NCI-H82 treated with DMSO at 0.1 percent for 48 hours (cell line): ENCODE data around the gene VPS36.
"Not testable (repeated sequence)": the region's sequence is repeated elsewhere in the genome, so short reads cannot be mapped to it uniquely, and the experiment has no call there.

Experiments
- DNase-seq: peaks from one replicate; lab custom pipeline; 2025; ENCODE audit not compliant: unreplicated experiment; lab: John Stamatoyannopoulos, UW

Gene VPS36

GRCh38 chr13:52447354-52447753, 3.1 kb downstream of the VPS36 start:
- DNase-seq: no peak

DNA sequence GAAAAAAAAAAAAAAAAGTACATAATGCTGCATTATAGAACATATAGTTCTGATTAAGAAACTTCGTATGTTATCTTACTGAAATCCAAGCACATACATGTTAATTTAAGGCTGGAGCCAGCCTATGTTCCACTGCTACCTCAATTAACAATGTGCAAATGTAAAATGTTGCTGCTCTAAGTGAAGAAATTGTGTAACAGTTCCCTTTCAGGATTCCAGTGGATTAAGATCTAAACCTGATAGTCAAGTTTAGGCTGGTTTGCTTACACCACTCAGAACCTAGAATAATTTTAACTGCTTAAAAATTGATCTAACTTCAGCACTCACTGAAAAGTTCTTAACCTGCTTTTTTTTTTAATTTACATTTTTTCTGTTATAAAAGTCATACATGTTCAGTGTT, 4.2 kb downstream of the VPS36 start:
- DNase-seq: no peak

DNA sequence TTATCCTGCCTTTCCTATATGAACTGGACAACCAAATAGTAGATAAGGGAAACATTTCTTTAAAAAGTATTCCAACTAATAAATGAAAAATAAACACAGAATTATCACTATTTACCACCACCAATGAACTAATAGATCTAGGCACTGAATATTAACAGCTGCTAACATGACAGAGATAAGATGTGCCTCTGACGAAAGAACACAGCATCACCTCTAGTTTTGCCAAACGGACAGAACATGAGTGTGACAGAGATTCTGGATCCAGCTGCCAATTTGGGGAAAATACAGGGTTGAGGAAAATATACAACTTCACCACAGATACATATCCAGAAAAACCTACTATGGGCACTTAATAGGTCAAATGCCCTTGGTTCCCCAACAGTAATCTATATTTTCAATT, 18.0 kb downstream of the VPS36 start:
- DNase-seq: no peak

DNA sequence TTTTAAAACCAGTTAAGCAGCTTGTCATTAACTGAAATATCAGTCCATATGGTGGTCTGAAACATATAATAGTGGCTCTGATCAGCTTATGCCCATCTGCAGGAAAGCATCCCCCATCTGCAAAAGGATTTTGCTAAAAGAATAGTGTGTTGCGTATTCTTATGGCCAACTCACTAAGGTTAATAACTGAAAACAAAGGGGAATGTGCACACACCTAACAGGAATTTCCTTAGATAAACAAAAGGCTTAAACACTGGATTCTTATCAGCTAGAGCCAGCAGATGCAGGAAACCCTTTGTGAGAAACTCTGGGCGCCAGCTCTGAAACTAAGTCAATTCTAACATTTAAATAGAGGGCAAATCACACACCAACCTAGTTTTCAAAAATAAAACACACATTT, 22.1 kb downstream of the VPS36 start:
- DNase-seq: peak; percentile 94

GRCh38 chr13:52421216-52421615, 29.2 kb downstream of the VPS36 start:
- no peak for DNase-seq

- no peak for DNase-seq
Measured at GRCh38 chr13:52419080-52419479, 31.4 kb downstream of the VPS36 start.

GRCh38 chr13:52414963-52415362, 35.5 kb downstream of the VPS36 start:
- DNase-seq: no peak

DNA sequence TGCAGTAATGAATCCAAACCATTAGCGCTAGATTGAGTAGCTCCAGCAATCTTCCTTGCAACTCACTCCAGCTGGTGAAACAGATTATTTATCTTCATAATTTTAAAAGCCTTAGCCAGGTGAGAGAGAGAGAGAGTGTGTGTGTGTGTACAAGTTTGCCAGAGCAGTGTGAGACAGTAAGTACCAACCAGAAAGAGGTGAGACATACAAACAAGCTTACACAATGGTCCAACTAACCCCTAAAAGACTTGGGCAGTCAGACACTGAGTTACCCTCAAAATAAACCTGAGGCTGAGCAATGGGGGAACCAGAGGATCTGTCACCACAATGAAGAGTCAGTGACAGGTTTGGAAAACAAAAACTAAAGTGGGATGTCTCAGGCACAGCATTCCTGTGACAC, 36.4 kb downstream of the VPS36 start:
- no peak for DNase-seq

DNA sequence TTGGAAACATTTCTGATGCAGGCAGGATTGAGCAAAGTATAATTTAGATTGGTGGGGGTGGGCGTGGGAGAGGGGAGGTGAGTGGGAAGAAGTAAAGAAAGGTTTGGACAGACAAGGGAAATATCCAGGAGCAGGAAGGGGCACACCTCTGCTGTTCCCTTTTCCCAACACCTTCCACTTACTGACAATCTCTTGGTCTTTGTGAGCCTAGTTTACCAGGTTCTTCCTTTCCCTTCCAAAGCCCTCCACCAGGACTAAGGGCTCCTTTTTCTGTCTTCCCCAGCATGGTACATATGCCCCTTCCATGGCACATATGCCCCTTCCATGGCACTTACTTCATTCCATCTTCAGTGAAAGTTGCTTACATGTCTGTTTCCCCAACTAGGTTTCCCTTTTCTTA, 38.3 kb downstream of the VPS36 start:
- DNase-seq: no peak

- no peak for DNase-seq
Measured at GRCh38 chr13:52411629-52412028, 38.8 kb downstream of the VPS36 start.

DNA sequence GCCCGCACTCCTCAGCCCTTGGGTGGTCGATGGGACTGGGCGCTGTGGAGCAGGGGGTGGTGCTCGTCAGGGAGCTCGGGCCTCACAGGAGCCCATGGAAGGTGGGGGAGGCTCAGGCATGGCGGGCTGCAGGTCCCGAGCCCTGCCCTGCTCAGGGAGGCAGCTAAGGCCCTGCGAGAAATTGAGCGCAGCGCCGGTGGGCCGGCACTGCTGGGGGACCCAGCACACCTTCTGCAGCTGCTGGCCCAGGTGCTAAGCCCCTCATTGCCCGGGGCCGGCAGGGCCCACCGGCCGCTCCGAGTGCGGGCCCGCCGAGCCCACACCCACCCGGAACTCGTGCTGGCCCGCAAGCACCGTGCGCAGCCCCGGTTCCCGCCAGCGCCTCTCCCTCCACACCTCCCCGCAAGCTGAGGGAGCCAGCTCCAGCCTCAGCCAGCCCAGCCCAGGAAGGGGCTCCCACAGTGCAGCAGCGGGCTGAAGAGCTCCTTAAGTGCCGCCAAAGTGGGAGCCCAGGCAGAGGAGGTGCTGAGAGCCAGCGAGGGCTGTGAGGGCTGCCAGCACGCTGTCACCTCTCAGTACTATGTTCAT, 42.3 kb downstream of the VPS36 start:
- not testable (repeated sequence) for DNase-seq

GRCh38 chr13:52407436-52407835, 43.0 kb downstream of the VPS36 start:
- DNase-seq: not testable (repeated sequence)

- no peak for DNase-seq
Measured at GRCh38 chr13:52406629-52407028, 43.8 kb downstream of the VPS36 start.

DNA sequence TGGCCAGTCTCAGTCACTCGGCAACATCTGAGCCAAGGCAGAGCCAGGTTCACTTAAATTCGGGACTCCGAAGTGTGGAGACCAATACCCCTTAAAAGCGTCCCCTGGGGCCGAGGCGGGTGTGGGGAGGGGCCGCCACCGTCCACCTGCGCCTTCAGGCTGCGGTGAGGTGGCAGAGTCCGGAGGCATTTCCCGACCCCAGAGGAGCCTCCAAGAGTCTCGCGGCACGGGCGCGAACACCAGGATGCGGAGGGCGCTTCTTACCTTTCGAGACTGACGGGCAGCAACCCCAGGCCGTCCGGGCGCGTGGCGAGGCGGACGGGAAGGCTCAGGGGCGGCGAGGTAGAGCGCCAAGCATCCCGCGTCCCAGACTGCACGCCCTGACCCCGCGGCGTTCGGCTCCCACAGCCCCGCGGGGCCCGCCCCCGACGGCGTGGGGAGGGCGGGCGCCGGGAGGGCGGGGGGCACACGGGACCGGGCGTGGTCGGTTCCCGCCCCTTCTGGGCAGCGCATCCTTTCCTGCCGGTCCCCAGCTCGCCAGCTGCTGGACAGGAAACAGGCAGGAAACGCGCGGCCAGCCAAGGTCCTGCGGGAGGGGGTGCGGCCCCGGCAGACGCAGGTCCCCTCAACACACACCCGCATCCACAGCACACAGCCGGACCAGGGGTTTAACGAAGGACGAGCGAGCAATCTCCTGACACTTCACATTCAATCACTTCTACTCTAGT, 44.5 kb downstream of the VPS36 start, which contains the start of gene THSD1:
TSS of gene THSD1 (minus strand) at position 406 of the 728 bp plus-strand sequence. CDS start 3,572 bp downstream, outside the sequence.
- no peak for DNase-seq

- DNase-seq: no peak
Measured at GRCh38 chr13:52405369-52405766, 45.1 kb downstream of the VPS36 start.

DNA sequence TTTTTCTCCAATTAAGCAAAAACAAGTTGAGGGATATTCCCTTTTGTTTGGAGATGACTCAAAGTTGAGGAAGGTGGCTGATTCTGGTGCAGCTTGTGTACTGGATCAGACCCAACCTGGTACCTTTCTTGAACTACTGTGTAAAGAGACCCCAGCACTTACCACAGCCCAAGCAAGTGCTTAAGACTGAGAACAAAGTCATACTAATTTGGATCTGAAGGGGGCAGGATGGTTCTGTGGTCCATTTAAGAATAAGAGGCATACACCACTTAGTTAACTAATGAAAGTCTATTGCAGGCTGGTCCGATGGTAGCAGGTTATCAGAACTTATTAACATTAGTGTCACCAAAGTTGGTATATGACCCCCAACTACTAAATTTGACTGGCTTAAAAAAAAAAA, 50.7 kb downstream of the VPS36 start:
- DNase-seq: no peak

DNA sequence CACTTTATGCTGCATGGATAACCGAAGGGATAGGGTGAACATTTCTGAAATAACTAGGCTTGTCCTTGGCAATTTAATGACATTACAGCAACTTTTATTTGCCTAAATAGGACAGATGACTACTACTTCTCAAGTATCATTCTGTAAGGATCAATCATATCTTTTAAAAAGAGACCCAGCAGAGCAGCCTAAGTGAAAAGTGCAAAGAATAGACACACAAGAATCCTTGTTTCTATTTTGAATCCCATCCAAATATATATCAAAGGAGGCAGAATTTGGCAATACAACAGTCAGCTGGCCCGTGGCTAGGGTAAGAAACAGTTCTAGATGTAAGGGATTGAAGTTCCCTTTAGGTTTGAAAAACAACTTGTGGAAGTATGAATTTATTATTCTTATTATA, 51.4 kb downstream of the VPS36 start:
- no peak for DNase-seq

- DNase-seq: peak; percentile 73
Measured at GRCh38 chr13:52395704-52396103, 54.7 kb downstream of the VPS36 start.

DNA sequence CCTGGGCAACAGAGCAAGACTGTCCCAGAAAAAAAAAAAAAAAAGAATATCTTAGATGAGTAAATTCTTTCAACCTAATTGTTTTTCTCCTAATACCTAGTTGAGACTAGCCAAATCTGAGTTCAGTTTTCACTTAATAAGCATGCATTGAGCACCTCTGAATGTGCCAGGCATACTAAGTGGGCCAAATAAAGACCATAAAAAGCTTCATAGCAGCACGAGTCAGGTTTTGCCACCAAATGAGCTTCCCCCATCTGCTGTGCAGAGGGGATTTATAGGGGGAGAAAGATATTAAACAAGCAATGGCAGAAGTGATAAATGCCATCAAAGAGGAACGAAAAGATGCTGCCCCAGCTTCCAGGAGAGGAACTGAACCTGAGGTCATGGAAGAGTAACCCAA, 55.8 kb downstream of the VPS36 start:
- no peak for DNase-seq

- no peak for DNase-seq
Measured at GRCh38 chr13:52393572-52394357, 56.7 kb downstream of the VPS36 start.

DNA sequence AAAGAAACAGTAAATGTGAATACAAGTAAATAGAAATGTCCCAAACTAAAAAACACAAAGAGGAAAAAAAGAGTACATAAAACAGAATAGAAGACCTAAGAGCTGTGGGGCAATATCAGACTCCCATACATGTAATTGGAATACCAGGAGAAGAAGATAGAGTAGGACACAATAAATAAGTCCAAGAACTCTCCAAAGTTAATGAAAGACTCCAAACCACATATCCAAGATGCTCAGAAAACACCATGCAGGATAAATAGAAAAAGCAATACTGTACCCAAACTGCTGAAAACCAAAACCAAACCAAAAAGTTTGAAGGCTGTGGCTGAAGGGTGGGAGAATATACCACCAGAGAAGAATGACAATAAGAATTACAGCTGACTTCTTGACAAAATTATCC, 62.7 kb downstream of the VPS36 start:
- no peak for DNase-seq

DNA sequence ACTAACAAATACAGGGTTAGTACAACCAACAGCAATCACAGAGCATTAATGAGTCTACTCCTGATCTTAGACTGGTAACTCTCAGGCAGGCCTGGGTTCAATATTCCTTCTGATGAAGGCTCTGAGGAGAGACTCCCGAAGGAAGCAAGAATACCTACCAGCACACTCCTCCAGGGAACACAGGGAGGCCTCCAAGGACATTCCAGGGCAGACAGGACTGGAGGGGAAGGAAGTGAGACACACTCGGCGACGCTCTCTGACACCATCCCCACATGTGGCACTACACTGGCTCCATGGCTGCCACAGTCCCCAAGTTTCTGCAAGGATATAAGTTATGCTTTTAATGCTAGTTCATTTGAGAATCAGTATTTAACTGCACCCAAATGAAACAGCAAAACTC, 64.6 kb downstream of the VPS36 start:
- no peak for DNase-seq
